Inflammatory macrophage treated with lipopolysaccharide for 1 hour (primary cell): ENCODE results near the gene TFDP1.
"Not testable (repeated sequence)": the region's sequence is repeated elsewhere in the genome, so short reads cannot be mapped to it uniquely, and the experiment has no call there.

Source experiments
- DNase-seq, 2 donors: peaks; one replicate each; pipeline ENCODE4 v3.0.0-alpha.2; 2020 to 2022

TFDP1 gene

DNA sequence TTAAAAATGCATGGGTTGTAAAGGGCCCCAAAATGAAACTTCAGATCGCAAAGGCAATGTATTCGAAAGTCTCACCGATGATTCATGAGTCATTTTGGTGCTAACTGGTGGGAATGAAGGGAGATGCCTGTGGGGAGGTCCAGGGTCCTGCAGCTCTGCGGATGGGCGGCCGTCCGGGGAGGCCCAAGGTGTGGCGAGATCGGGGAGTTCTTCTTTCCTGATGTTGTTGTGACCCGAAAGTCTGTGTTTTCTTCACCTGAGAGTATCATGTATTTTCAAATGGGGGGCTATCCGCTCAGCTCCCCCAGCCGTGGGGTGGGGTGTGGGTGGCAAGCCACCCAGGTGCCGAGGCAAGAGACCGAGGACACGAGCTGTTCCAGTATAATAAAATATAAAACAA is 36.5 kb downstream of the TFDP1 start:
- no peak for DNase-seq

- DNase-seq: not testable (repeated sequence)
Observed at GRCh38 chr13:113621498-113621897, 36.9 kb downstream of the TFDP1 start.

DNA sequence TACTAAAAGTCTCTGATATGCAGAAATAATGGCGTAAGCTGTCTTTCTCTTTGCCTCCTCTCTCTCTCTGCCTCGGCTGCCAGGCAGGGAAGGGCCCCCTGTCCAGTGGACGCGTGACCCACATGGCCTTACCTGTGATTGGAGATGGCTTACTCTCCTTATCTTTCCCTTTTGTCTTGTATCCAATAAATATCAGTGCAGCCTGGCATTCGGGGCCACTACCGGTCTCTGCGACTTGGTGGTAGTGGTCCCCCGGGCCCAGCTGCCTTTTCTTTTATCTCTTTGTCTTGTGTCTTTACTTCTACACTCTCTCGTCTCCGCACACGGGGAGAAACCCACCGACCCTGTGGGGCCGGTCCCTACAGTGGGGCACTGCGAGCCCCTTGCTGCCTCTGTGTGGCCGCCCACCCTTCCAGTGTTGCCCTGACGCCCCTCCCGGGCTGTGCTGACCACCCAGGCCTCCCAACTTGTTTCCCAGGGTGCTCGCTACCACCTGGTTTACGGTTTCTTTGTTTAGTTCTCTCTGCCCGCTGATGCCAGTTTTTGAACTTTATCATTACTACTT is 37.5 kb downstream of the TFDP1 start:
- not testable (repeated sequence) for DNase-seq

DNA sequence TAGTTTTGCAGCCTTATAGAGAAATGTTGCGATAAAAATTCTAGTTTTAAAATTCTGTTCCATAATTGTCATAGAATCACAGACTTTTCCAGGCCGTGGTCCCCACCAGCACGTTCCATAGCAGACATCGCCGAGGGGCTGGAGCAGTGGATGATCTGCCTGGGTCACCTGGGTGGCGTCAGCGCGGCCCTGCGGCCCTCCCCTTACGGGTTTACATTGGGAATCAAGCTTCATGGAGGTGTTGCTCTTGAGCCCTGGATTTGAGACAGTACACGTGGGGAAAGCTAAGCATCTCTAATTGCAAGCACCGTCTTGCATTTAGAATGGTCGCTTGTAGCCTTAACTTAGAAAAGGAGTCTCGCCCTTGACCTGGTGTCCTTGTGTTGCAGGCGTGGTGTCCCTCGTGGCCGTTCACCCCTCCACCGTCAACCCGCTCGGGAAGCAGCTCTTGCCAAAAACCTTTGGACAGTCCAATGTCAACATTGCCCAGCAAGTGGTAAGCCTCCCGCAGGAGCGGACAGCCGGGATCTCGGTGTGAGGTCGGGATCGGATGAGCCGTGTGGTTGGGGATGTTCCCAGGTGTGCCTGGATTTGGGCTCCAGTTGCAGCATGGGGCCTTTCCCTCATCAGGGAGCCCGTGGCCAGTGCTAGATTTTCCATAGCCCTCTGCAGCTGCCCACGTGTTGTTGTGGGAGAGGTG is 38.4 kb downstream of the TFDP1 start:
- no peak for DNase-seq

DNA sequence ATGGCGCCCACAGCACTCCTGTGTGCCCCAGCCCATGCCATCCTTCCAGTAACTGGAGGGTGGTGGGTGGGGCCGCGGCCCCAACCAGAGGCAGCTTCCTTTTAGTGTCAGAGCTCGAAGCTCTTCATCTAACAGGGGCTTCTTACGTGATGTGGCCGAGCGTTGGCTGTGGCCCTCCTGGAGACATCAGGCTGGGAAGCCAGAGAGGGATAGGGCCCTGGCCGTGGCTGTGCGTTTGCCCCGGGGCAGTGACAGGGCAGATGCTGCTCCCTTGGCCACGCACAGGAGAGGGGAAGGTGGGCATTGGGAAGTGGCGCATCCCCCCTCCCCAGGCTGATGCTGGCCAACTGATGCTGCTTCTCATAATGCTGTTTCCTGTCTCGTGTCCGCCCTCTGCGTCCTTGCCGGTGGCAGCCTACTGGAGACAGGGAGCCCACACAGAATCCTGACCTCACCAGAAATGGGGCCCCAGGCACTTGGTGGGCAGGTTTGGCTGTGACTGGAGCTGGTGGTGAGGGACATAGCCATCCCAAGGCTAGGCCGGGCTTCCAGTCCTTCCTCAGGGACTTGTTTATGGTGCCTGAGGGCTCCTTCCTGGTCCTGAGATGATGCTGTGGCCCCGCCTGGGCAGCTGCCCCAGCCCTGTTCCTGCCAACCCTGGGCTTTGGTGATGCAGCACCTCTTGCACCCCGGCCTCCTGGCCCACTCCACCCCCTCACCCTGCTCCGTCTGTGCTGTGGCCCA is 39.1 kb downstream of the TFDP1 start:
- DNase-seq: no peak

- no peak for DNase-seq
Observed at GRCh38 chr13:113624235-113624587, 39.7 kb downstream of the TFDP1 start.

DNA sequence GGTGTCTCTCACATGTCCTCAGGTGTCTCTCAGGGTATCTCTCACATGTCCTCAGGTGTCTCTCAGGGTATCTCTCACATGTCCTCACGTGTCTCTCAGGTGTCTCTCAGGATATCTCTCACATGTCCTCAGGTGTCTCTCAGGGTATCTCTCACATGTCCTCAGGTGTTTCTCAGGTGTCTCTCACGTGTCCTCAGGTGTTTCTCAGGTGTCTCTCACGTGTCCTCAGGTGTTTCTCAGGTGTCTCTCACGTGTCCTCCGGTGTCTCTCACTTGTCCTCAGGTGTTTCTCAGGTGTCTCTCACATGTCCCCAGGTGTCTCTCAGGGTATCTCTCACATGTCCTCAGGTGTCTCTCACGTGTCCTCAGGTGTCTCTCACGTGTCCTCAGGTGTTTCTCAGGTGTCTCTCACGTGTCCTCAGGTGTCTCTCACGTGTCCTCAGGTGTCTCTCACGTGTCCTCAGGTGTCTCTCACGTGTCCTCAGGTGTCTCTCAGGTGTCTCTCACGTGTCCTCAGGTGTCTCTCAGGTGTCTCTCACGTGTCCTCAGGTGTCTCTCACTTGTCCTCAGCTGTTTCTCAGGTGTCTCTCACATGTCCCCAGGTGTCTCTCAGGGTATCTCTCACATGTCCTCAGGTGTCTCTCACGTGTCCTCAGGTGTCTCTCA is 40.2 kb downstream of the TFDP1 start:
- DNase-seq: not testable (repeated sequence)

GRCh38 chr13:113625965-113626721 is 41.6 kb downstream of the TFDP1 start:
- no peak for DNase-seq

- no peak for DNase-seq
Observed at GRCh38 chr13:113627136-113627535, 42.6 kb downstream of the TFDP1 start.

GRCh38 chr13:113628291-113629270 is 44.0 kb downstream of the TFDP1 start:
- no peak for DNase-seq

- no peak for DNase-seq
Observed at GRCh38 chr13:113629866-113630265, 45.3 kb downstream of the TFDP1 start.

DNA sequence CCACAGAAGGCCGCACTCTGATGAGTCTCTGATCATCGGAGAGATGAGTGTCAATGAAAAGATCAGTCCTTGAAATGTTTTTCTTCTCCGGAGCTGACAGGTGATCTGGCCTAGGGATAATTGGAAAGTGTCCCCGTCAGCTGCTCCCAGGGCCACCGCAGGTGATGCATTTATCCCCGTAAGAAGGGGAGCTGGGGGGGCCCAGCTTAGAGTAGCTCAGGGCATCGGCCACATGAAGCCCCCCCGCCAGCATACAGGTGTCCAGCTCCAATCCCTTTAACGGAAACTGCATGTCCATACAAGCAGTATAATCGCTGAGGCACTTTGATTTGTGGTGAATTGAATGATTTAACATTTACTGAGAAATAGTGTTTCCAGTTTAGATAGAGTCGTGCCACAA is 45.7 kb downstream of the TFDP1 start:
- no peak for DNase-seq

DNA sequence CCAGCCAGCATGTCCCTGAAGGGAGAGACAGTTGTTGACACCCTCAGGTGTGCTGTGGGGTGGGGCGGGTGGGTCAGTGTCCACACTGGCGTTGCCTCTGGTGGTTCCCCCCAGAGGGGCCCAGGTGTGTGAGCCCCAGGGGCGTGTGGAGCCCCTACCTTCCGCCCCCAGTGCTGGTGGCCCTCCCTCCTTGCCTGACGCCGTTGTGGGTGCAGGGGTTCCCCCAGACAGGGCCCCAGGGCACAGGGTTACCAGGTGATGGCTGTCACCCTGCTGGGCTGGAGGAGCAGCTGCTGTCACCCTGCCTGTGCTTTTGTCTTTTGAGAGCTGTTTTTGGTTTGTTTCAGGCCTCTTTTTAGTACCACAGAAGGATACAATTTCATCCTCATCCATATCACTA is 46.3 kb downstream of the TFDP1 start:
- no peak for DNase-seq

- DNase-seq: no peak
Observed at GRCh38 chr13:113631341-113632095, 47.0 kb downstream of the TFDP1 start.

GRCh38 chr13:113632706-113633484 is 48.3 kb downstream of the TFDP1 start:
- no peak for DNase-seq

GRCh38 chr13:113633485-113633873 is 48.9 kb downstream of the TFDP1 start:
- no peak for DNase-seq

GRCh38 chr13:113634279-113635047 is 49.9 kb downstream of the TFDP1 start:
- DNase-seq: no peak

DNA sequence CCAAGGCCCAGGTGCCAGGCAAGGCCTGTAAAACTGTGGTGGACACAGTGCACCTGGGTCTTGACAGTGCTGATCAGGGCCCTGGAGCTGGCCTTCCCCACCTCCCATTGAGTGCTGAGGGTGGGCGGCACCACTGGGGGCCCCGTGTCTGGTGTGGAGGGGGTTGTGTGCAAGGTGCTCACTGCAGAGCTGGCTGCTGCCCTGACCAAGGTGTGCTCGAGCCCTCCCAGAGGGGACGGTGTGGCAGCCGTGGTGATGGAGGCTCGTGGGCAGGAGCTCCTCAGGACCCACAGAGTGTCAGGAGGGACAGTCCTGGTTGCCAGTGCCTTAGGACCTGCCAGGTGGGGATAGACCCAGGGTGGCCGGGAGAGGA is 50.5 kb downstream of the TFDP1 start:
- no peak for DNase-seq

DNA sequence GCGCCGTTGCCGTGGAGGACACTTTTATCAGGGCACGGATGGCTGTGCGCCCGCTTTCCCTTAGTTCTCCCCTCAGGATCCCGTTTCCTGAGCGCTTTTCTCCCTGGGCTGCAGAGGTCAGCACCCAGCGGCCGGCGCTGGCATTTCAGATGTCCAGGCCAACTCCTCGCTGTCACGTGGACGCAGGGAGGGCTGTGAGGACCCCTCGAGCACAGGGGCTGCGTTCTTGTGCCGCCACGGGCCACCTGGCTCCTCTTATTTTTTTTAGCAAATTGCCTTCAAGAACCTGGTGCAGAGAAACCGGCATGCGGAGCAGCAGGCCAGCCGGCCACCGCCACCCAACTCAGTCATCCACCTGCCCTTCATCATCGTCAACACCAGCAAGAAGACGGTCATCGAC is 51.2 kb downstream of the TFDP1 start:
- DNase-seq: no peak
